Mesenchymal stem cell (in vitro differentiated cells and primary cell): ENCODE data around the gene EXOSC7.

Experiments
- DNase-seq: peaks from one replicate; pipeline ENCODE4 v3.0.0-alpha.2; 2013
- H2AFZ ChIP-seq: one replicate; pipeline ENCODE4 v1.6.1; 2013; ENCODE audit warnings: low read depth, mild to moderate bottlenecking, control low read depth, inconsistent platforms, low read length, moderate library complexity
- H2AK5ac ChIP-seq: 2 replicates; pipeline ENCODE4 v1.6.1; 2013; ENCODE audit warnings: low read length, moderate library complexity, mild to moderate bottlenecking, inconsistent platforms; ENCODE audit not compliant: severe bottlenecking
- H2BK120ac ChIP-seq: one replicate; pipeline ENCODE4 v1.6.1; 2013; ENCODE audit warnings: low read depth, mild to moderate bottlenecking, inconsistent platforms, low read length, moderate library complexity
- H2BK12ac ChIP-seq, 2 experiments: one replicate each; pipeline ENCODE4 v1.6.1; 2013; ENCODE audit warnings: inconsistent platforms in 2 of 2, low read length in 2 of 2, mild to moderate bottlenecking in 2 of 2, moderate library complexity in 2 of 2, control low read depth in 1 of 2
- H2BK15ac ChIP-seq: one replicate; pipeline ENCODE4 v1.6.1; 2013; ENCODE audit warnings: mild to moderate bottlenecking, low read depth, inconsistent platforms; ENCODE audit not compliant: poor library complexity, severe bottlenecking
- H2BK5ac ChIP-seq: 2 replicates; pipeline ENCODE4 v1.6.1; 2013; ENCODE audit warnings: low read depth, mild to moderate bottlenecking, low read length, control low read depth, inconsistent platforms; ENCODE audit not compliant: poor library complexity, severe bottlenecking
- H3K14ac ChIP-seq, 2 experiments: one replicate each; pipeline ENCODE4 v1.6.1; 2013; ENCODE audit warnings: inconsistent platforms in 2 of 2, low read length in 2 of 2, control low read depth in 1 of 2, mild to moderate bottlenecking in 1 of 2, moderate library complexity in 1 of 2
- H3K18ac ChIP-seq, 2 experiments: one replicate each; pipeline ENCODE4 v1.6.1; 2013; ENCODE audit warnings: inconsistent platforms in 2 of 2, low read length in 2 of 2, control low read depth in 1 of 2, low read depth in 1 of 2, mild to moderate bottlenecking in 1 of 2
- H3K23ac ChIP-seq, 2 experiments: one replicate each; pipeline ENCODE4 v1.6.1; 2013; ENCODE audit warnings: inconsistent platforms in 2 of 2, low read length in 2 of 2, mild to moderate bottlenecking in 2 of 2, moderate library complexity in 2 of 2, control low read depth in 1 of 2
- H3K27ac ChIP-seq: 2 replicates; pipeline ENCODE4 v1.5.1; 2013; ENCODE audit warnings: mild to moderate bottlenecking, moderate library complexity, low read length, control low read depth, inconsistent platforms; ENCODE audit not compliant: poor library complexity, severe bottlenecking
- H3K27me3 ChIP-seq, 2 experiments: 2 replicates each; pipeline versions ENCODE4 v1.6.1 to v1.7.0; 2013; ENCODE audit warnings: low read length in 2 of 2, mild to moderate bottlenecking in 2 of 2, moderate library complexity in 2 of 2, control low read depth in 1 of 2, inconsistent platforms in 1 of 2; ENCODE audit not compliant: control insufficient read depth in 1 of 2, insufficient read depth in 1 of 2
- H3K36me3 ChIP-seq, 2 experiments: 2 replicates each; pipeline versions ENCODE4 v1.6.1 to v1.7.0; 2013; ENCODE audit warnings: low read length in 2 of 2, control low read depth in 1 of 2, inconsistent platforms in 1 of 2, low read depth in 1 of 2, mild to moderate bottlenecking in 1 of 2; ENCODE audit not compliant: insufficient read depth in 2 of 2, control insufficient read depth in 1 of 2
- H3K4ac ChIP-seq, 2 experiments: one replicate each; pipeline ENCODE4 v1.6.1; 2013; ENCODE audit warnings: inconsistent platforms in 2 of 2, low read length in 2 of 2, mild to moderate bottlenecking in 2 of 2, moderate library complexity in 2 of 2, control low read depth in 1 of 2, low read depth in 1 of 2
- H3K4me1 ChIP-seq: 2 replicates; pipeline ENCODE4 v1.6.1; 2013; ENCODE audit warnings: low read depth, low read length, control low read depth; ENCODE audit not compliant: control insufficient read depth, insufficient read depth
- H3K4me2 ChIP-seq: 2 replicates; pipeline ENCODE4 v1.6.1; 2013; ENCODE audit warnings: low read length, mild to moderate bottlenecking, inconsistent platforms; ENCODE audit not compliant: poor library complexity, severe bottlenecking
- H3K4me3 ChIP-seq, 2 experiments: 2 replicates each; pipeline versions ENCODE4 v1.5.1 to v1.7.0; 2013; ENCODE audit warnings: low read length in 2 of 2, mild to moderate bottlenecking in 2 of 2, control low read depth in 1 of 2, low read depth in 1 of 2; ENCODE audit not compliant: insufficient read depth in 1 of 2
- H3K79me1 ChIP-seq: replicated peaks from 2 replicates; pipeline ENCODE4 v1.6.1; 2013; ENCODE audit warnings: mild to moderate bottlenecking, control low read depth, low read length, inconsistent platforms; ENCODE audit not compliant: poor library complexity, severe bottlenecking
- H3K9ac ChIP-seq: 2 replicates; pipeline ENCODE4 v1.7.0; 2013; ENCODE audit warnings: mild to moderate bottlenecking, low read length, moderate library complexity
- H3K9me3 ChIP-seq: 2 replicates; pipeline ENCODE4 v1.7.0; 2013; ENCODE audit warnings: mild to moderate bottlenecking, low read length; ENCODE audit not compliant: control insufficient read depth
- H4K8ac ChIP-seq: one replicate; pipeline ENCODE4 v1.6.1; 2013; ENCODE audit warnings: inconsistent platforms, mild to moderate bottlenecking, low read length, moderate library complexity
- H4K91ac ChIP-seq: one replicate; pipeline ENCODE4 v1.6.1; 2013; ENCODE audit warnings: mild to moderate bottlenecking, low read length, inconsistent platforms
- WGBS: methylation state at CpG from one replicate; pipeline ENCODE4 v1.1.7; 2013; ENCODE audit warnings: mixed read lengths; 5-methylcytosine and 5-hydroxymethylcytosine counted together

EXOSC7 gene

GRCh38 chr3:44987332-44987731, 11.3 kb downstream of the EXOSC7 start:
- no peak overlapping the region for H3K9ac ChIP-seq
- H2AK5ac ChIP-seq = no peak overlapping the region
- no peak overlapping the region for H3K4ac ChIP-seq
- no peak overlapping the region for H3K27ac ChIP-seq
- no peak overlapping the region for H3K18ac ChIP-seq
- no peak overlapping the region for H3K4me3 ChIP-seq
- H3K4me1 ChIP-seq = peaks cover 3% of the 10 kb centered on the region
- peaks cover 18 to 31% of the 10 kb centered on the region in 2 experiments for H3K36me3 ChIP-seq
- H2BK15ac ChIP-seq = no peak overlapping the region
- no peak overlapping the region for H4K91ac ChIP-seq
- H3K27me3 ChIP-seq = no peaks in the 10 kb centered on the region
- no peak overlapping the region for H3K23ac ChIP-seq
- H2AFZ ChIP-seq = no peak overlapping the region
- no peaks in the 10 kb centered on the region for H3K9me3 ChIP-seq
- H3K14ac ChIP-seq = no peak overlapping the region
- no peak overlapping the region for H2BK120ac ChIP-seq
- no peak overlapping the region for H4K8ac ChIP-seq
- peaks cover 47% of the 10 kb centered on the region for H3K79me1 ChIP-seq
- H2BK5ac ChIP-seq = no peak overlapping the region
- H2BK12ac ChIP-seq = no peak overlapping the region
- 94% methylated on average over 6 of the region's 6 CpGs for WGBS
- DNase-seq = no peak
- H3K4me2 ChIP-seq = no peak overlapping the region

GRCh38 chr3:44988073-44988472, 12.0 kb downstream of the EXOSC7 start:
- no peaks in the 10 kb centered on the region for H3K27me3 ChIP-seq
- no peak overlapping the region for H3K27ac ChIP-seq
- H2BK15ac ChIP-seq = no peak overlapping the region
- H3K4ac ChIP-seq = no peak overlapping the region
- H3K14ac ChIP-seq = no peak overlapping the region
- no peak overlapping the region for H3K9ac ChIP-seq
- no peak overlapping the region for H4K8ac ChIP-seq
- H3K36me3 ChIP-seq = peaks cover 18 to 33% of the 10 kb centered on the region in 2 experiments
- H2BK5ac ChIP-seq = no peak overlapping the region
- no peak overlapping the region for H3K23ac ChIP-seq
- no peak overlapping the region for H4K91ac ChIP-seq
- no peaks in the 10 kb centered on the region for H3K9me3 ChIP-seq
- no peak overlapping the region for H2AFZ ChIP-seq
- peaks cover 3% of the 10 kb centered on the region for H3K4me1 ChIP-seq
- no peak overlapping the region for H3K4me2 ChIP-seq
- no peak overlapping the region for H2BK120ac ChIP-seq
- no peak overlapping the region for H3K4me3 ChIP-seq
- no peak for DNase-seq
- H3K79me1 ChIP-seq = peaks cover 45% of the 10 kb centered on the region
- no peak overlapping the region for H2AK5ac ChIP-seq
- H2BK12ac ChIP-seq = no peak overlapping the region
- H3K18ac ChIP-seq = no peak overlapping the region
- 90% methylated on average over 2 of the region's 2 CpGs for WGBS

- no peak overlapping the region for H3K4ac ChIP-seq
- no peak overlapping the region for H2BK12ac ChIP-seq
- no peak overlapping the region for H2AK5ac ChIP-seq
- 91% methylated on average over 8 of the region's 8 CpGs for WGBS
- H4K8ac ChIP-seq = no peak overlapping the region
- no peak overlapping the region for H2BK5ac ChIP-seq
- no peak for DNase-seq
- H3K23ac ChIP-seq = no peak overlapping the region
- H3K79me1 ChIP-seq = peaks cover 39% of the 10 kb centered on the region
- peaks cover 7% of the 10 kb centered on the region for H3K4me1 ChIP-seq
- H3K18ac ChIP-seq = no peak overlapping the region
- H3K4me2 ChIP-seq = no peak overlapping the region
- no peak overlapping the region for H3K27ac ChIP-seq
- peaks cover 18 to 36% of the 10 kb centered on the region in 2 experiments for H3K36me3 ChIP-seq
- H3K9ac ChIP-seq = no peak overlapping the region
- no peak overlapping the region for H4K91ac ChIP-seq
- H2BK120ac ChIP-seq = no peak overlapping the region
- H2AFZ ChIP-seq = no peak overlapping the region
- H3K27me3 ChIP-seq = no peaks in the 10 kb centered on the region
- no peaks in the 10 kb centered on the region for H3K9me3 ChIP-seq
- no peak overlapping the region for H2BK15ac ChIP-seq
- H3K14ac ChIP-seq = no peak overlapping the region
- no peak overlapping the region for H3K4me3 ChIP-seq
Observed at GRCh38 chr3:44989141-44989540, 13.1 kb downstream of the EXOSC7 start.

GRCh38 chr3:44989636-44990373, 13.8 kb downstream of the EXOSC7 start:
- Histone ChIP-seq H2BK15ac (no peak overlapping the region), H2AFZ (no peak overlapping the region), H3K79me1 (peaks cover 37% of the 10 kb centered on the region), H3K23ac (no peak overlapping the region), H3K18ac (no peak overlapping the region), H3K4me2 (no peak overlapping the region), H2BK5ac (no peak overlapping the region), H3K27ac (no peak overlapping the region), H3K14ac (no peak overlapping the region), H2BK120ac (no peak overlapping the region), H3K27me3 (no peaks in the 10 kb centered on the region), H3K4me3 (no peak overlapping the region), H4K8ac (no peak overlapping the region), H2AK5ac (no peak overlapping the region), H3K36me3 (peaks cover 18 to 36% of the 10 kb centered on the region in 2 experiments), H3K4me1 (peaks cover 7% of the 10 kb centered on the region), H3K4ac (no peak overlapping the region), H3K9ac (peak overlapping the region; percentile 27), H3K9me3 (no peaks in the 10 kb centered on the region), H2BK12ac (no peak overlapping the region), H4K91ac (no peak overlapping the region)
- WGBS = 100% methylated on average over 1 of the region's 1 CpG
- no peak for DNase-seq
